Stomach (tissue), 4 donors: ENCODE results near the gene KBTBD8.

ENCODE experiments used
- CTCF ChIP-seq, 7 experiments: fragments of 450-650 bp in 4 of 7; fragments of 200-600 bp in 3 of 7; sonication (generic) in 3 of 7; IDR thresholded peaks; one replicate each; pipeline ENCODE4 v1.5.1; 2016 to 2019; ENCODE audit warnings: antibody characterized with exemption in 7 of 7, control low read depth in 2 of 7, mild to moderate bottlenecking in 1 of 7
- EP300 ChIP-seq: sonication (generic); formaldehyde crosslinking; IDR thresholded peaks from one replicate; pipeline ENCODE4 v1.6.1; 2017; ENCODE audit warnings: antibody characterized with exemption
- POLR2A ChIP-seq, 4 donors: fragments of 450-650 bp; IDR thresholded peaks; one replicate each; pipeline ENCODE4 v1.6.1; 2016; ENCODE audit warnings: antibody characterized with exemption in 4 of 4, control low read depth in 2 of 4, mild to moderate bottlenecking in 1 of 4, moderate library complexity in 1 of 4

GRCh38 chr3:67048715-67049074 is 50.6 kb downstream of the KBTBD8 start:
- no peak for TF ChIP-seq CTCF (IDR thresholded peaks at IDR 0.05)
- TF ChIP-seq EP300 = no peak
- no peak for TF ChIP-seq POLR2A (IDR thresholded peaks at IDR 0.05)
